Ammon's horn (tissue), 1 donor: ENCODE data around the gene LSM6.
A peak's percentile ranks its signal among the peaks of the same experiment; 100 is the strongest.

Experiments
- DNase-seq: peaks from one replicate; pipeline ENCODE4 v3.0.0-alpha.2; 2016; ENCODE audit warnings: low spot score

The LSM6 gene

DNA sequence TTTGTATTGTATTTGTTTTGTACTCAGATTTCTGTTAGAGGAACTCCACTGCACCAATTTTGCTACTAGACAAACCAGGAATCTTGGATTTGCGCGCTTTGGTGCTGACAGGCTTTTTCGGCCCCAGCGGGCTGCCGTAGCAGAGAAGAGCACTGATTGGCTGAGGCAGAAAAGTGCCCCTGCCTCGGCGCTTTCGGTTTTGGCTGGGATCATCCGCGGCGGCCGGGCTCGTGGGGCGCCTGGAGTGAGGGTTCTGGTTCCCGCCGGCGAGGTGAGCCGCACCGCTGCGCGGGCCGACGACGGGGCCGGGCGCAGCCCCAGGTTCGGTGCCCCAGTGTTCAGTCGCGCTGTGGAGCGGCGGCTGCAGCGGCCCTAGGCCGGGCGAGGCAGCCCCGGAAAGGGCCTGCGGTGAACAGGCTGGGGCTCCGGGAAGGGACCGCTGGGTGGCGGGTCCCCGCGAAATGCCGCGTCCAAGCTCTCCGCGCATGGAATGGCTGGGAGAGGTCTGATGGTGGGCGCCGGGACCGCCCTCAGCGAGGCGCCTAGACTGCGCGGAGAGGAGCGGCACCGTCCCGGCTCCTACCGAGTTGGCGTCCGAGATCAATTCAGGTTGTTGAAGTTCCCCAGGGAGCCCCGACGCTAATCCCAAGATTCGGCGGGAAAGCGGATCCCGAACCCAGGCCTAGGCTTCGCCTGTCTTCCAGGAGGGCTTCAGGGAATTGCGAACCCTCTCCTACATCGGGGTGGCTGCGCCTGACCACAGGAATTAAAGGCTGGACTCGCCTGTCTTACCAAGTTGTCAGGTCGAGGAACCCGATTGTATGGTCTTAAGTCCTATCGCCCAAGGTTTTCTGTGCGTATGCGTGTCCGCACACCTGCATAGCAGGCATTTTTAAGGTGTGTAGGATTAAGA is at the start of gene LSM6:
Gene LSM6, plus strand, starts transcription at position 178 of the 913 bp plus-strand sequence. CDS start 7,204 bp downstream, outside the sequence.
- DNase-seq, result peak; percentile 93

- no peak for DNase-seq
Measured at GRCh38 chr4:146132445-146132844, 43.1 kb upstream of the LSM6 start.

DNA sequence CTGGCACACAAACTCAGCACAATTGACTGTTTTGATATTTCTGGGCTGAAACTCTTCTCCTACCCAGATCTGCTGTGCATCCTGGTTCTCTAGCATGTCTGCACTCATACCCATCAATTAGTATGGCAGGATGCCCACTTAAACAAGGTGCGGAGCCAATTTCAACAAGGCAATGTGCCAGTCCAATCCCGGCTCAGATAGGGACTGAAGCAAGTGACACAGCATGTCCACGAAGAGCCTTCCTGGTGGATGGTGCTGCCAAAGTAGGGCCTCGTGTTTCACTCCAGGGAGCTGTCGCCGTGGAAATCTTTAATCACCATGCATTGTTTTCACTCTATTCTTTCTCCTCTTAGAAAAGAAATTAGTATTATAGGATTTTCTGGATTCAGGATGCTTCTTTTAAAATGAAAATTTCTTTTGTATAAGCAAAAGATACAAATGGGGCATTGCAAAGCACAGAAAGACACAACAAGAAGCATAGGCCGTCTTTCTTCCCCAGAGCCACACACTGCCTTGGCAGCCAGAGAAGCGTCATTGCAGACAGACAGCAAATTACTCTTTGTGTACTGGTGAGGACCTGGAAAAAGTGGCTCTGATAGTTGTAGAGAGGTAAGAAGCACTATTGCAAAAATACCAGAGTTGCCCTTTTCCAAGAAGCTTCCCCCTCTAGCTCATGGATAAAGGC is 40.6 kb upstream of the LSM6 start:
- peak; percentile 27 for DNase-seq

GRCh38 chr4:146135941-146136340 is 39.6 kb upstream of the LSM6 start:
- DNase-seq, result no peak

DNA sequence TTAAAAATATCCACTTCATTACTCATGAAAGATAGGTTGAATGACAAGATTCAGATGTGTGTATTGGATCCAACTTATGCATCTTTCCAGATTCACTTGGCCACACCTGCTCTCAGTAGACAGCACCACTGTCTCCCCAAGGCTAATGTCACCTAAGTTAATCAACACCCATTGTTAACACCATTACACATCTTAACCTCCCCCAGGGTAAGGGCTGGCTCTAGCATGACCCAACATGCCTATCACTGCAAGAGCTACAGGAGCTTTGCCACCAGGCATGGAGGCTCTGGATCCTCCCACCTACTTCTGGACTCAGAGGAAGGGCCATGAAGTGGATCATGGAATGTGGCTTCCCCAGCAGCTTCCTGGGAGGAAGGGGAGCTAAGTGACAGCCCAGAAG is 32.8 kb upstream of the LSM6 start:
- DNase-seq, result no peak

DNA sequence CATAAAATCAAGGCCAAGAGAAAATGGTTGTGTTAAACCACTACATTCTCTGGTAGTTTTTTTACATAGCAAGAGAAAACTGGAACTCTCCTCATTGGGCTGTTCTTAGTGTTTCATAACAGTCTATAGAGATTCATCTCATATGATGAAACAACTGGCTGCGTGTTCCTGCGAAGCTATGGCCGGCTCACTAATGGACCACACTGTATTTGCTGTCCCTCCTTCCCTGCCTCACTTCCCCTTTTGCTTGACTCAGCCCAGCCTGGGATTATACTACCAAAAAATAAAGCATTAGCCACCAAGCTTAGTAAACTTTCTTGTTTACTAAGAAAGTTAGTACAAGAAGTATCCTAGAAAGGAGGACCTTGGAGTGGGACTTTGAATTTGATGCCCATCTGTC is 31.6 kb upstream of the LSM6 start:
- DNase-seq, result no peak

- no peak for DNase-seq
Measured at GRCh38 chr4:146146918-146147317, 28.6 kb upstream of the LSM6 start.

DNA sequence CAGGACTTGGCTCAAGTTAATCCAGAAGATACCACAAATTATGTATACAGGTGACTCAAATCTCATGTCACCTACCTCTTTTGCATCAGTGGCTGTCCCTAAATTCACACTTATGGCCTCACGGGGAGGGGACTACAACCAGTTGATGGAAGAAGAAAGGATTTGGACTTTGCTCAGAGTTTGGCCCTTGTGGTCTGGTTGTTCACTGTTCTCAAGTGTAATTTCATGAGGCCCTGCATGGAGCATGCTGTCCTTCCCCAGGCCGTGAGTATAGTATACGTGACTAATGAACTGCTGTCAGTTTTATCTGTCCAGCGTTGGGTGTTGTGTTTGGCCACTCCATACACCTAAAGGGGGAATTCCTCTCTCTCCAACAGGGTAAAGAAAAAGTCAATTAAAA is 27.5 kb upstream of the LSM6 start:
- DNase-seq, result no peak

DNA sequence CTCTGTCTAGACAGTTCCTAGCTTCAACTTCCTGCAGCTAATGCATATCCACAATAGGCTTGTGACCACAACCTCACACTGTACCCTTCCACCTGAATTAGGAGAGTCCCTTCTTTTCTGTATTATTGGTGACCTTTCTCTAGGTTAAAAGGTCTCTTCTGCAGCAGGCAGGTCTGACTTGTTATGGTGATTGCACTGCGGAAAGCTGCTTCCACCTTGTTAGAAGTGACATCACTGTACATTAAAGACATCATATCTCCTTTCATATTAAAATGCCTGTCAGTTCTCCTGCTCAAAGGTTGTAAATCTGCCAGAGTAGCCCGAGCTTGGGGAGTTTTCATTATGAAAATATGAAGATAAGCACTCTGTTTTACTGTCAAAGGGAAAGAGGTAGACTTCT is 21.5 kb upstream of the LSM6 start:
- DNase-seq, result no peak

- DNase-seq, result no peak
Measured at GRCh38 chr4:146155152-146155724, 20.3 kb upstream of the LSM6 start.

DNA sequence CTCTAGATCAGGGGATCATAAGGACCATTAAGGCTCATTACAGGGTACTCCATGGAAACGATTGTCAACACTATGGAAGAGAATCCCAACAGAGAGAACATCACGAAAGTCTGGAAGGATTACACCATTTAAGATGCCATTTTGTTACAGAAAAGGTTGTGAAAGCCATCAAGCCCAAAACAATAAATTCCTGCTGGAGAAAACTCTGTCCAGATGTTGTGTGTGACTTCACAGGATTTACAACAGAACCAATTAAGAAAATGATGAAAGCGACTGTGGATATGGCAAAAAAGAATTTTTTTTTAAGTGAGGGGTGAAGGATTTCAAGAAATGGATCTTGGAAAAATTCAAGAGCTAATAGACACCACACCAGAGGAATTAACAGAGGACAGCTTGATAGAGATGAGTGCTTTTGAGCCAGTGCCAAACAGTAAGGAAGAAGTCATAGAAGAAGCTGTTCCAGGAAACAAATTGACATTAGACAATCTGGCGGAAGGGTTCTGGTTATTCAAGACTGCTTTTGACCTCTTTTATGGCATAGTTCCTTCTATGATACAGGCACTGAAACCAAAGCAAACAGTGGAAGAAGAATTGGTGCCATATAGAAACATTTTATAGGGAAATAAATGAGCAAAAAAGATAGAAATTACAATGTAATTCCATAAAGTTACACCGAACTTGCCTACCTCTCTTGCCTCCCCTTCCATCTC is 17.3 kb upstream of the LSM6 start:
- DNase-seq, result no peak

GRCh38 chr4:146159384-146160058 is 16.0 kb upstream of the LSM6 start:
- DNase-seq, result no peak

DNA sequence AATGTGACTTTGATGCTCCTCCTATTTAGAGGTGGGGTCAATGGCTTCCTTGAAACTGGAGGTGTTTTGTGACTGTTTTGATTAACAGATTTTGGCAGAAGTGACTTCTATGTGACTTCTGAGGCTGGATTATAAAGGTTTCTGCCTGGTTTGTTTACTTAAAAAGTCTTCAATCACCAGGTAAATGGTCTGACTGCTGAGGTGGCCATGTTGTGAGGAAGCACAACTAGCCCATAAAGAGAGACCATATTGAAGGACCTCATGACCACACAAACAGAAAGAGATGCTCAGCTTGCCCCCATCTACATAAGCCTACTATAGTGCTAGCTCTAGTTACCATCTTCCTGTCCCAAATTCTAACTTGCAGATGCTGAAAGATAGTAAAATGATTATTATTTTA is 14.3 kb upstream of the LSM6 start:
- no peak for DNase-seq

GRCh38 chr4:146165221-146165620 is 10.3 kb upstream of the LSM6 start:
- no peak for DNase-seq

- DNase-seq, result no peak
Measured at GRCh38 chr4:146165840-146166239, 9.7 kb upstream of the LSM6 start.

- DNase-seq, result no peak
Measured at GRCh38 chr4:146170149-146170548, 5.4 kb upstream of the LSM6 start.

DNA sequence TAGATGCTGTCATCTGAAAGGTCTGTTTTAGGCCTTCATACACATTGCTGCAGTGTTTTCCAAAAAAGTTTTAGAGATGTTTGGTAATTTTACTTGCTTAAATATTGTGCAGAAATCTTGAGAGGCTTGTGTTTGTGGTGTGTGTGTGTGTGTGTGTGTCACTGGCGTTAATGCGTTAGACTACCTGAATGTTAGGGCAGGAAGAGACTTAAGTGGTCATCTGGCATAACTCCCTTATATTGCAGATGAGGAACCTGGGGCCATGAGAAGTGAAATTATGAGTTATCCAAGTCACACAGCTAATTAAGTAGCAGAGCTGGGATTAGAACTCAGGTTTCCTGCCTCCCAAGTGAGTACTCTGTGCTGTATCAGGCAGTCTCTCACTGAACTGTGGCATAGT is 1.4 kb downstream of the LSM6 start:
- DNase-seq, result no peak

DNA sequence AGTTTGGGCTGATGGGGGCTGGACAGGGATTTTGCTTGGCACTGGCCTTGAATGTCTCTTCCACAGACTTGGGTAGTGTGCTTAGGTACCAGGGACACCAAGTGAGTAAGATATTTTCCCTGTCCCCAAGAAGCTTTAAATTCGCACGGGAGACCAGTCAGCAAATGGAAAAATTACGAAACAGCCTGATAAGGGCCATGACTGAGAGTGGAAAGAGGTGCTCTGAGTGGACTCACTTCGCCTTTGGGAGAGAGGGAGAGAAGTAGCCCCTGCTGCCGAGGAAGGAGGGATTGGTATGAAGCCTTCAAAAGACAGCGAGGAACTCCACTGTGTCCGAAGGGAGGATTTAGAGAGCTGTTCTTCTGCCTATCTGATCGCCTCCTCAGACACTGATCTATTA is 2.6 kb downstream of the LSM6 start:
- no peak for DNase-seq

GRCh38 chr4:146179784-146180370 is 4.4 kb downstream of the LSM6 start:
- peak; percentile 17 for DNase-seq

- DNase-seq, result no peak
Measured at GRCh38 chr4:146182443-146182842, 6.9 kb downstream of the LSM6 start.

DNA sequence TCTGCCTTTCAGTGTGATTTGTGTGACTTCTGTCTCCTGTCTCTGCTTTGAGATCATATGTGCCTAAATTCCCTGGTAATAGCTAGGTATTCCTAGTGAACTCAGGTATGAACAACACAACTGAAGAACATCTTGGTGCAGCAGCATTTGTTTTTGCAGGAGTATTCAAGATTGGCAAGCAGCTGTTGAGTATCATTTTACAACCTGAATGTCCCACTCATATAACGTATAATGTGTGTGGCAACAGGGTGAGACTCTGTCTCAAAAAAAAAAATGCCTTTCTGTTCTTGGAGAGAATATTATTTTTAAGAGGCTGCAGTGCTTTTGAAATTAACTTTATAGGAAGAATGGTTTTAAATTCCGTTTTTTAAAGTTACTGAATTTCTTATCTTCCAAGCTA is 7.7 kb downstream of the LSM6 start:
- DNase-seq, result no peak
